HUES6 (cell line): ENCODE data around the gene AKIRIN1.
"Not testable (repeated sequence)": the region's sequence is repeated elsewhere in the genome, so short reads cannot be mapped to it uniquely, and the experiment has no call there.

ENCODE experiments used
- H3K27ac ChIP-seq: 2 replicates; pipeline ENCODE4 v1.7.0; 2013; ENCODE audit warnings: low read depth, mild to moderate bottlenecking, low read length, inconsistent platforms
- H3K27me3 ChIP-seq: 2 replicates; pipeline ENCODE4 v1.6.1; 2013; ENCODE audit warnings: low read length; ENCODE audit not compliant: control insufficient read depth, insufficient read depth
- H3K36me3 ChIP-seq: 2 replicates; pipeline ENCODE4 v1.6.1; 2013; ENCODE audit warnings: low read length; ENCODE audit not compliant: control insufficient read depth, insufficient read depth
- H3K4me1 ChIP-seq: 2 replicates; pipeline ENCODE4 v1.6.1; 2013; ENCODE audit warnings: low read length; ENCODE audit not compliant: control insufficient read depth, insufficient read depth
- H3K4me3 ChIP-seq: 2 replicates; pipeline ENCODE4 v1.5.1; 2013; ENCODE audit warnings: low read depth, low read length
- H3K9ac ChIP-seq: one replicate; pipeline ENCODE4 v1.6.1; 2013; ENCODE audit warnings: mild to moderate bottlenecking, low read length
- H3K9me3 ChIP-seq: 2 replicates; pipeline ENCODE4 v1.6.1; 2013; ENCODE audit warnings: low read depth, low read length; ENCODE audit not compliant: control insufficient read depth, insufficient read depth

AKIRIN1 gene

DNA sequence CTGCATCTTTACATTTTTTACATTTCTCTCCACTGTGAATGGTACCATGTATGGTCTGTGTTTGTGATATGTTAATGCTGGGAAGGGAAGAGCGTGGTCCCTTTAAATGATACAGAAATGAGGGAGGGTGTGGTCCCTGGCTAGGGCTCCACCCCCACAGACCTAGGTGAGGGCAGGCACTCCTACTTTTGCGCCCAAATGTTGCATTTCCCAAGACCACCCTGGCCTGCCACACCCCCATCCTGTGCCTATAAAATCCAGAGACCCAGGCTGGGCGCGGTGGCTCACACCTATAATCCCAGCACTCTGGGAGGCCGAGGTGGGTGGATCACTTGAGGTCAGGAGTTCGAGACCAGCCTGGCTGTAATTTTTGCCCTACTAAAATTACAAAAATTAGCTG is 17.9 kb upstream of the AKIRIN1 start:
- H3K9ac ChIP-seq, H3K4me3 ChIP-seq: not testable (repeated sequence)

DNA sequence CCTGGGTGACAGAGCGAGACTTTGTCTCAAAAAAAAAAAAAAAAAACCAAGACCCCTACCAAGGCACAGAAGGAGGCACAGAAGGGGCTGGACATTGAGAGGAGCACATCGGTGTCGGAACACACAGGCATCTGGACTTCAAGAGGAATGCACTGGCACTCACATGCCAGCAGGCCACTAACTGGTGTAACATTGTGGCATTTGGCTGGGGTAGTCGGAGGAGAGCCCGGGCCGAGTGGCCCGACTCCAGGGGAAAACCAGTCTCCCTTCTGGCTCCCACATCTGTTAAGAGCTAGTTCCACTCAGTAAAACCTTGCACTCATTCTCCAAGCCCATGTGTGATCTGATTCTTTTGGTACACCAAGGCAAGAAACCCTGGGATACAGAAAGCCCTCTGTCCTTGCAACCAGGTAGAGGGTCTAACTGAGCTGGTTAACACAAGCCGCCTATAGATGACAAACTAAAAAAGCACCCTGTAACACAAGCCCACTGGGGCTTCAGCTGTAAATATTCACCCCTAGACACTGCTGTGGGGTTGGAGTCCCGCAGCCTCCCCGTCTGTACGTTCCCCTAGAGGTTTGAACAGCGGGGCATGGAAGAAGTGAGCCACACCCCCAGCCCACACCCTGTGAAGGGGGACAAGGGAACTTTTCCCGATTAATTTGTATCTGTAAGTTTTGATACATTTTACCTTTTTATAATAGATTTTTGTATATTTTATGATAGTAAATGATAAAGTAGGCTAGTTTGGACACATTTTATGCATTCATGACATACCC is 17.2 kb upstream of the AKIRIN1 start:
- Histone ChIP-seq H3K9ac (no peak overlapping the region), H3K4me3 (no peak overlapping the region), H3K27ac (no peak overlapping the region), H3K27me3 (no peaks in the 10 kb centered on the region), H3K4me1 (peaks cover 6% of the 10 kb centered on the region), H3K9me3 (peaks cover 11% of the 10 kb centered on the region), H3K36me3 (no peaks in the 10 kb centered on the region)

More for the DNA sequence above, 17.9 kb upstream of the AKIRIN1 start:
- H3K27me3 ChIP-seq, H3K27ac ChIP-seq, H3K36me3 ChIP-seq, H3K4me1 ChIP-seq, H3K9me3 ChIP-seq: not testable (repeated sequence)

DNA sequence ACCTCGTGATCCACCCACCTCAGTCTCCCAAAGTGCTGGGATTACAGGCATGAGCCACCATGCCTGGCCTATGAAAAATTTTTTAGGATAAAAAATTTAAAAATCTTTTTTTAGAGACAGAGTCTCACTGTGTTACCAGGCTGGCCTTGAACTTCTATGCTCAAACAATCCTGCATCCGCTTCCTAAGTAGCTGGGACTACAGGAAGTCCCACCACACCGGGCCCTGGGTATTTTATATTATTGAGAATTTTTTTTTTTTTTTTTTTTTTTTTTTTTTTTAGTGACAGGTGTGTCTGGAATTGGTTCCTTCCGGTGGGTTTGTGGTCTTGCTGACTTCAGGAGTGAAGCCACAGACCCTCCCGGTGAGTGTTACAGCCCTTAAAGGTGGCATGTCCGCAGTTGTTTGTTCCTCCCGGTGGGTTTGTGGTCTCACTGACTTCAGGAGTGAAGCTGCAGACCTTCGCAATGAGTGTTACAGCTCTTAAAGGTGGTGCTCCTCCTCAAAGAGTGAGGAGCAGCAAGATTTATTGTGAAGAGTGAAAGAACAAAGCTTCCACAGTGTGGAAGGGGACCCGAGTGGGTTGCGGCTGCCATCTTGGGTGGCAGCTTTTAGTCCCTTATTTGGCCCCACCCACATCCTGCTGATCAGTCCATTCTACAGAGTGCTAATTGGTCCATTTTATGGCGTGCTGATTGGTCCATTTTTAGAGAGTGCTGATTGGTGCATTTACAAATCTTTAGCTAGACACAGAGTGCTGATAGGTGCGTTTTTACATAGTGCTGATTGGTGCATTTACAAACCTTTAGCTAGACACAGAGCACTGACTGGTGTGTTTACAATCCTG is 13.5 kb upstream of the AKIRIN1 start:
- H3K36me3 ChIP-seq, H3K4me3 ChIP-seq, H3K27ac ChIP-seq, H3K9ac ChIP-seq, H3K4me1 ChIP-seq, H3K27me3 ChIP-seq: not testable (repeated sequence)
- H3K9me3 ChIP-seq: peaks cover 13% of the 10 kb centered on the region

DNA sequence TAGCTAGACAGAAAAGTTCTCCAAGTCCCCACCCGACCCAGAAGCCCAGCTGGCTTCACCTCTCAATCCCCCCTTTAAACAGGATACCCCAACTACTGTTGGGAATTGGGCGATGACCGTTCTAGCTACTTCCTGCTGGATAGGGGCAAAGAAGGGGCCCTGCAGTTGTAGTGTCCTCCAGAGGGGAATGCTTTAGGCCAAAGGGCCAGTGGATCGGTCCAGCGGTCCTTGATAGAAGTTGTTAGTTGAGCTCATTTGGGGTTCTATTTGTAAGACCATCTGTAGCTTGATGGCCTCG is 12.9 kb upstream of the AKIRIN1 start:
- not testable (repeated sequence) for H3K27ac ChIP-seq, H3K9ac ChIP-seq, H3K4me1 ChIP-seq

DNA sequence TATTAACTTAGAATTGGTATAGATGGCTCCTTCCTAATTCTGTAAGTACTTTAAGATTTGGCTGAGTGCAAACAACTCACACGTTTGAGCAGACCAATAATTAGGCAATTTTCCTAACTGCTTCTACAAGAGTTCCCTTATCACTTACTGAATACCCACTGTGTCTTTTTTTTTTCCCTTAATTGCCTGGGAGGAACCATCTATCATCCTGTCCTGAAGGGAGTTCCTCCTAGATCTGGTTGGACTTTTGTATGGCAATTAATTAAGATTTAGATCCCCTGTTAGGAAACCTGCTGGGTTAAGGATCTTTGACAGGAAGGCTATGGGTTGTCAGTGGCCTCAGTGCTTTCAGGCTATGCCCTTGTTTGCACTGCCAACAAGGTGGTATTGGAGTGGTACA is 11.7 kb upstream of the AKIRIN1 start:
- not testable (repeated sequence) for H3K27ac ChIP-seq, H3K27me3 ChIP-seq, H3K36me3 ChIP-seq, H3K4me1 ChIP-seq, H3K9ac ChIP-seq, H3K4me3 ChIP-seq
- peaks cover 13% of the 10 kb centered on the region for H3K9me3 ChIP-seq

More for the DNA sequence above, 12.9 kb upstream of the AKIRIN1 start:
- H3K27me3 ChIP-seq, H3K36me3 ChIP-seq, H3K4me3 ChIP-seq: not testable (repeated sequence)
- peaks cover 13% of the 10 kb centered on the region for H3K9me3 ChIP-seq

DNA sequence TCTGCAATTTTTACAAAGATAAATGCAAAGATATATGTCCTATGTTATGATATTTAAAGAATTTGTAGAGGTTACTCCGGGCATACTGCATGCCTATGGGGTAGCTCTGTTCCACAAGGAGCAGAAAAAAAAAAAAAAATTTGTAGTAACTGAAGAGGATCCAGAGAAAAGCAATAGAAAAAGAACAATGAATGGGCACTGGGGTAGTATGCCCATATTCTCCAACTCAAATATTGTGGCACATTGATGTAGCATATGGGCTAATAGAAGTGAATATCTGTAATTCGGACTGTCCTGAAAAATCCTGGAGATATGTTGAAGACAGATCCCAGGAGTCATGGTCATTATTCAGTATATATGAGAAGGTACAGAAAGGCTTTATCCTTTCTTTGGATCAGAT is 1.1 kb upstream of the AKIRIN1 start:
- H3K4me3 ChIP-seq: peak overlapping the region; percentile 76
- peaks cover 35% of the 10 kb centered on the region for H3K4me1 ChIP-seq
- H3K27me3 ChIP-seq: no peaks in the 10 kb centered on the region
- no peaks in the 10 kb centered on the region for H3K9me3 ChIP-seq
- peaks cover 29% of the 10 kb centered on the region for H3K36me3 ChIP-seq
- peak overlapping the region; percentile 71 for H3K9ac ChIP-seq
- peak overlapping the region; percentile 99 for H3K27ac ChIP-seq

DNA sequence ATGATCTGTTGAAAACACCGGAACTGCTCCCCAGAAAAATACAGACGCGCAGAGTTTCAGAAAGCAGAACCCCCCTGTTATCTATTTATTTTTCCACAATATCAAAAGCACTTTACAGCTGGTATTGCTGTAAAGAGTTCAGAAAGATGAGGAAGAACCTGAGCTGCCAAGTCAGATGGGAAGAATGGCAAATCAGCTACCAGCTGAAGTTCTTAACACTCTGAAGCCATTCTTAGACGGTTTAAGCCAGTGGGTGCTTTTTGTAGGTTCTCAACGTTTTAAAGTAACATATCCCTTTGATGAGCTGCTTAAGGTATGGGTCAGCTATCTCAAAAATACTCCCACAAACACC is 714 bp upstream of the AKIRIN1 start:
- H3K4me3 ChIP-seq: peak overlapping the region; percentile 76

DNA sequence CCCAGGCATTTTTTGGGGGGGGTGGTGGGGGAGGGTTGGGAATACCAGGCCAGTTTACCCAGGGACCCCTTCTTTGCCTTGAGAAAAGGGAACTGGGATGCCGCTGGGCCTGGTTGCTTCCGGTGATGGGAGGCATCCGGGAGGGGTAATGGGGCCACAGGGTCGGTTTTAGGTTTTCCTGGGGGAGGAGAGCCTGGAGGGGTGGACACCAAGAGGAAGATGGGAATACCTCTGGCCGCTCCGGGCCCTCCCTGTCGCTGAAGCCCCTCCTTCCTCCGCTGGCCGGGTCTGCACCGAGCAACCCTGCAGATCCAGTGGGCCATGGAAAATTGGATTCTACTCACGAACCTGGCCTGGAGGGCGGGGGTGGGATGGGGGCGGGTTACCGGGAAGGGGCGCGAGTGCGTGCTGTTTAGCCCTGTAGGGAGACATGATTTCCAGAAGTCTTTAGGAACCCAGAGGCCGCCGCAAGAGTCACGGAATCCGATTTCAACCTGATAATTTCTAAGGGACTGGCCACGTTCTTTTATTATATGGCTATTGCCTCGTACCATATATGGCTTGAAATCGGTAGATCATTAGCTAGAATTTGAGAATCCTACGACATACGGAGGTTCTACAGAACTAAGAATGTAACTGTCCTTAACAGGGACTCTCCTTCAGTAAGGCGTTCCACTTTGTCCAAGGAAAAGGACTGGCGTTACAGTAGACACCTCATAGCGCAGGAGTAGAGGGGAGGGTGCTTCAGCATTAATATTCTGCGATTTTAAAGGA is 749 bp downstream of the AKIRIN1 start:
- Histone ChIP-seq H3K27me3 (no peaks in the 10 kb centered on the region), H3K4me3 (peak overlapping the region; percentile 76), H3K36me3 (peaks cover 48% of the 10 kb centered on the region), H3K9ac (peak overlapping the region; percentile 99), H3K4me1 (peaks cover 23% of the 10 kb centered on the region), H3K27ac (peak overlapping the region; percentile 99), H3K9me3 (no peaks in the 10 kb centered on the region)

More for the DNA sequence above, 714 bp upstream of the AKIRIN1 start:
- Histone ChIP-seq H3K9me3 (no peaks in the 10 kb centered on the region), H3K9ac (peak overlapping the region; percentile 71), H3K36me3 (peaks cover 33% of the 10 kb centered on the region), H3K27me3 (no peaks in the 10 kb centered on the region), H3K27ac (peak overlapping the region; percentile 99), H3K4me1 (peaks cover 34% of the 10 kb centered on the region)

DNA sequence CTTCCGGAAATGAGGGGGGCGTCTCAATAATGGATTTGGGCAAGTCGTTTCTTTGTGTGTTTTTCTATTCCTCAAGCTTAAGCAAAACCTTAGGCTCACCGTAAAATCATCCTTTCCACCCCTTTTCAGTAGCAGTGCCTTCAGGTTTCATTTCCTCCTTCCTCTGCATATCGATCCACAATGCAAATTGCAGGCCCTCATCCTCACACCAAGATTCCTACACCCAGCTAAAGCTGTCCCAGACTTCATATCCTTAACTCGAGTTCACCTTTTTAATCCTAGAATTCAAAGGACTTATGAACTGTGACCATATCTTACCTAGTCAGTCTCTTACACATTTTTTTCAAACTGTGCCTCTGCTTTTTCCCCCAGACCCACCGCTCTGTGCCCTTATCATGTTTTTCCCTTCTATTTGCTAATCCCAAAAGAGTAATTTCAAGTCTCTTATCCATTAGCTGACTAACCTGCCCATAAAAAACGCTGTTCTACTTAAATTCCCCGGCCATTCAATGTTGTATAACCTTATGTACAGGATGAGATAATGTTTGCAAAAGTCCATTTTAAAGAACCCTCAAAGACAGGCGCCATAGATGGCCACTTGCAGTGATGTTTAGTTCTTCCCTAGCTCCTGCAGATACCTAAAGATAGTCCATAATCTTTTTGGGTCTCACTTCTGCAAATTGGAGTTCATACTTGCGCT is 1.5 kb downstream of the AKIRIN1 start:
- peaks cover 30% of the 10 kb centered on the region for H3K4me1 ChIP-seq
- H3K27me3 ChIP-seq: no peaks in the 10 kb centered on the region
- peak overlapping the region; percentile 99 for H3K9ac ChIP-seq
- no peaks in the 10 kb centered on the region for H3K9me3 ChIP-seq
- H3K4me3 ChIP-seq: peak overlapping the region; percentile 76
- H3K36me3 ChIP-seq: peaks cover 55% of the 10 kb centered on the region
- H3K27ac ChIP-seq: peak overlapping the region; percentile 65; the same call in 1 of the 2 replicates

DNA sequence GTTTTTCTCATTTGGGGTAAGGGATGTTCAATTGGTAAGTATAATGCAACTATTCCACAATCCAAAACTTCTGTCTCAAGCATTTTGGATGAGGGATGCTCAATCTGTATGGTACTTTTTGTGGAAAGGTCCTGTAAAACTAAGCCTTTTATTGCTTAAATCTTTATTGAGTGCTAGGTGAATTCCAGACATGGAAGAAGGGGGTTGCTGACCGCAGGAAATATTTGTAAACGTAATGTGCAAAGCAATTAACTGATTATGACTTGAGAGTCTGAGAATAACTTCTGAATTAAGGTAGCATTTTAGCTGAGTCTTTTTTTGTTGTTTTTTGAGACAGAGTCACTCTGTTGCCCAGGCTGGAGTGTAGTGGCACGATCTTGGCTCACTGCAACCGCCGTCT is 3.1 kb downstream of the AKIRIN1 start:
- no peaks in the 10 kb centered on the region for H3K27me3 ChIP-seq
- peak overlapping the region; percentile 32; the same call in 1 of the 2 replicates for H3K4me3 ChIP-seq
- H3K9ac ChIP-seq: no peak overlapping the region
- peaks cover 71% of the 10 kb centered on the region for H3K36me3 ChIP-seq
- H3K9me3 ChIP-seq: no peaks in the 10 kb centered on the region
- no peak overlapping the region for H3K27ac ChIP-seq
- peaks cover 43% of the 10 kb centered on the region for H3K4me1 ChIP-seq
